Raji (cell line): ENCODE results near the gene ESR1.

ENCODE experiments used
- POLR2A ChIP-seq: IDR thresholded peaks from 2 replicates; pipeline ENCODE4 v1.6.1; 2011; ENCODE audit warnings: low read depth, low read length, control low read depth; ENCODE audit not compliant: insufficient read depth

The ESR1 gene

GRCh38 chr6:152148412-152148811 lies 340.9 kb downstream of the ESR1 start:
- TF ChIP-seq POLR2A: no peak

- TF ChIP-seq POLR2A: no peak
Measured at GRCh38 chr6:152150196-152150595, 342.7 kb downstream of the ESR1 start.

GRCh38 chr6:152151920-152152319 lies 344.4 kb downstream of the ESR1 start:
- TF ChIP-seq POLR2A: no peak

GRCh38 chr6:152154559-152155356 lies 347.3 kb downstream of the ESR1 start:
- no peak for TF ChIP-seq POLR2A

- TF ChIP-seq POLR2A: no peak
Measured at GRCh38 chr6:152155792-152156191, 348.3 kb downstream of the ESR1 start.

- no peak for TF ChIP-seq POLR2A
Measured at GRCh38 chr6:152160346-152160745, 352.9 kb downstream of the ESR1 start.

GRCh38 chr6:152161501-152161900 lies 354.0 kb downstream of the ESR1 start:
- TF ChIP-seq POLR2A: no peak

- no peak for TF ChIP-seq POLR2A
Measured at GRCh38 chr6:152164957-152165356, 357.5 kb downstream of the ESR1 start.

- no peak for TF ChIP-seq POLR2A
Measured at GRCh38 chr6:152166497-152166896, 359.0 kb downstream of the ESR1 start.

- no peak for TF ChIP-seq POLR2A
Measured at GRCh38 chr6:152166897-152167296, 359.4 kb downstream of the ESR1 start.

GRCh38 chr6:152167641-152168603 lies 360.4 kb downstream of the ESR1 start:
- no peak for TF ChIP-seq POLR2A

GRCh38 chr6:152170313-152170701 lies 362.8 kb downstream of the ESR1 start:
- TF ChIP-seq POLR2A: no peak

GRCh38 chr6:152170702-152171667 lies 363.5 kb downstream of the ESR1 start:
- TF ChIP-seq POLR2A: no peak

GRCh38 chr6:152173321-152173720 lies 365.8 kb downstream of the ESR1 start:
- no peak for TF ChIP-seq POLR2A

- no peak for TF ChIP-seq POLR2A
Measured at GRCh38 chr6:152173957-152174356, 366.5 kb downstream of the ESR1 start.
